Measurements from ENCODE around the gene MTMR1. TPM values are rescaled to one million over a fixed set of nuclear protein-coding genes. Genes with fewer than 3 reads are reported as not detected.

The MTMR1 gene
- total RNA-seq: 24.8 TPM

DNA sequence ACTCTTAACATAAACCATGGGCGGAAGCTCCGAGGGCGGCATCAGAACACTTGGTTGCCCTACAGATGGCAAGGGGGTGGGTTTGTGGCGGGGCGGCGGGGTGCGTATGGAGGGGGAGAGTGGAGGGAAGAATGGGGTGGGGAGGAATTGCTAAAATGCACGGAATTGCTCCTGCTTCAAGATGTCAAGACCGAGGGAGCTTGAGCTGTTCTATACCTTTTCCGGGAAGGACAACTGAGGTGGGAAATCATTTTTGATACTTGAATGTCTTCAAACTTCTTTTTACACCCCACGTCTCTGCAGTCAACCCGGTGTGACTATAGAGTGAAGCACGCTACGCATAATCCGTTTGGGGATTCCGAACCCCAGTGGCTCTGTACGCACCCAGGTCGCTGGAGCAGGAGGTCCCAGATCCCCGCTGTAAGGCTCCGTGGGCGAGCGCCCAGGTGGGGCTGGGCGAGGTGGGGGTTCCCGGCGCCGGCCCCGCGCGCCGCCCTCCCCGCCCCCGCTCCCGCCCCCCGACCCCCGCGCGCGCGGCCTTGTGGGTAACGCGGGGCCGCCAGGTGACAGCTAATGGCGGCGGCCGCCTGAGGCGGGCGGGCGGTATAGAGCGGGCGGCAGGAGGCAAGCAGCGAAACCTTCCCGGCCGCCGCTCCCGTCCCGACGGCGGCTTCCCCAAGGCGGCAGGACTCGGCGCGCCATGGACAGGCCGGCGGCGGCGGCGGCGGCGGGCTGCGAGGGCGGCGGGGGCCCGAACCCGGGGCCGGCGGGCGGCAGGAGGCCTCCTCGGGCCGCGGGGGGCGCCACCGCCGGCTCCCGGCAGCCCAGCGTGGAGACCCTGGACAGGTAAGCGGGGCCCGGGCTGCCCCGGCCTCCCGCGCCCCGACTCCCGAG is at the start of gene MTMR1:
Gene MTMR1, plus strand, starts transcription at position 566 of the 894 bp plus-strand sequence. Its CDS starts 135 bp downstream, at position 701.
- DNase-seq: no peak

DNA sequence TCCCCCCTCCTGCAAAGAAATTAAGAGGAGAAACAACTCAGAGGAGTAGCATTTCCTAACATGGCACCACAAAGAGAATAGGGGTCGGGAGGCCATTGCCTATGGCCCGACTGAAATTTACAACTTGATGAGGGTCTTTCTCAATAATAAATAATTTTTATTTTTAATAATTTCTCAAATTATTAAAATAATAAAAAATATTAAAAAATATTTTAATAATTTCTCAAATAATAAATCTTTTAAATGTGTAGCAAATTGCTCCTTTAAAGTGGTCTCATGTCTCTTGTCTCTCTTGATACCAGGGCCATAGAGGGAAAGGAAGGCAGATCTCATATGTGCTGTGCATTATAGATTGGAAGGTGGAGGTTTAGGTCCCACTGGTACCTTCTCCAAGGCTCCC is 49.2 kb upstream of the MTMR1 start:
- DNase-seq: no peak

DNA sequence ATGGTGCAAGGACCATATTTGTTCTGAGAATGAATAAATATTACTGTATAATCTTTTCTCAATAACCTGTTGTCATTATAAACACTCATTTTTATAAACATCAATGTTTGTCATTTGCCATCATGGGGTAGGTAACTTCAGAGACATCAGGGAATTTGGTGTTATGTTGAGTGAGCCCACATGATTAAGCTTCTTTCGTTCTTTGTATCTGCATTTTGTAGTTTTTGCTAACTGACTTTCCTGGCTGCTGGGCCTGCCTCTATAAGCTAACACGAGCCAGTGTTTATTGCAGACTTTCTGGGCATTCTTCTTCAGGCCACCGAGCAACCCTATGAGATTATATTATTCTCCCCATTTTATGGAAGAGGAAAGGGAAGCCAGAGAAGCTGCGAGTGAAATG is 48.8 kb upstream of the MTMR1 start:
- no peak for DNase-seq

DNA sequence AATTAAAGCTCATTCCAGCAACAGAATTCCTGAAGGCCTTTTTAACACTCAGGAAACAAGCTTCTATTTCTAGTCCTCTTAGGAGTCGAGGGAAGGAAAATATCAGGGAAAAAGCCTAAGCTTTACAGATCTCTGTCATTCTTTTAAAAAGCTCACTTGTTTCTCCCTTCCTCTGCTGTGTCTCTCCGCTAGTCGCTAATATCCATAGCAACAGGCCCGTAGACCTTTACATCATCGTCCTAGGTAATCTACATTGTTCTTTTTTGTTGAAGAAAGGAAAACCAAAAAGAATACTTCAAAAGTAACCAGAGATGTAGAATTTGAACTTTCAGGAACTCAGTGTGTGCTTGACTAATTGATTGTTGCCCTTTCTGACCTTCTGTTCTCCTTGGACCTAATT is 45.9 kb upstream of the MTMR1 start:
- no peak for DNase-seq

DNA sequence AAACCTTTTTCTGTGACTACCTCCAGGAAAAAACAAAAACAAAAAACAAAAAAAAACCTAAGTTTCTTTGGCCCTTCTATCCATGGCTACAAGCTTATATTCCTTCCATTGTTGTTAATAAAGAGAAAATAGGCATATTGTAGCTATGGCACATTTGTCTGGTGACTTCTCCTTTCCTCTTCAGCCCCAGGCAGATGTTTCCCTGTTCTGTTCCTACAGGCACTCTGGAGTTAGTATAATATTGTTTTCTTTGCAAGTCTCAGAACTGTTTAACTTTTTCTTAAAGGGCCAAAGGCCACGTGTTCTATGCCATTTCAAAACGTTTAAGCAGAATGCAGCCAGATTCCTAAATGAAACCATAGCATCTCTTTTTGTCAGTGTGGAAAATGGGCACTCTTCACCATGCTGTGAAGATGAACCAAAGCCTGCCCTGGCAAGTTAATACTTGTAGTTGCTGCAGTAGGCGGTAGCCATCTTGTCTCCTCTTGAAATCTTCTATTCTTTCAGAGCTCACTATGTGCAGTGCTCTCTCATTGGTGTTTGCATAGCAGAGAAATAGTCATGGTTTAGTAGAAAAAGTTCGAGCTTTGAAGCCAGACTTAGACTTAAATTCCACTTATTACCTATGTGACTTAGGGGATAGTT is 44.8 kb upstream of the MTMR1 start:
- no peak for DNase-seq

DNA sequence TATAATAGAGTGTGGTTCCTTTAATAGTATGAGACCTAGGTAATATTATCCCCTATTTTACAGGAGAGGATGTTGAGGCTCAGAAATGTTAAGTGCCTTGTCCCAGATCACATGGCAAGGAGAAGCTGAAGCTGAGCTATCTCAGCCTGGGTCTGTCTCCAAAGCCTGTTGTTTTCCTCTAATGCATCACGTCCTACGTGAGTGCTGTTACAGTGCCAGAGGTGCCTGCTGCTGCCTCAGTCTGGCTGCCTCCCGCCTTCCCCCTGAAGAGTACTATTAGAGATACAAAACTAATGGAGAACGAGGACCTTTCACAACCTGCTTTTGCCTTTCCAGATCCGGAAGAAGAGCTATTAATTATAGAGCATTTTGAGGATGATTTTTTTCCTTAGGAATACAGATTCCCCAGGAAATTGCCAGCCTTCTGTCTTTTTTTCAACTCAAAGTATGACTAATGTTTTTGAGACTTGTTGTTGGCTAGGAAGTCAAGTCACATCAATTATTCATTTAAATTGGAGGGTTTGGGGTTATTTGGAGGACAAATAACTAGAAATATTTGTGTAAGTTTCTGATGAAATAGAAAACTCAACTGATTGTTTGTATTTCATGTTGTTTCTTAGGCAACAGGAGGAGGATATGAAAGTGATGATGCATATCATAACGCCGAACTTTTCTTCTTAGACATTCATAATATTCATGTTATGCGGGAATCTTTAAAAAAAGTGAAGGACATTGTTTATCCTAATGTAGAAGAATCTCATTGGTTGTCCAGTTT is 43.9 kb upstream of the MTMR1 start:
- no peak for DNase-seq

DNA sequence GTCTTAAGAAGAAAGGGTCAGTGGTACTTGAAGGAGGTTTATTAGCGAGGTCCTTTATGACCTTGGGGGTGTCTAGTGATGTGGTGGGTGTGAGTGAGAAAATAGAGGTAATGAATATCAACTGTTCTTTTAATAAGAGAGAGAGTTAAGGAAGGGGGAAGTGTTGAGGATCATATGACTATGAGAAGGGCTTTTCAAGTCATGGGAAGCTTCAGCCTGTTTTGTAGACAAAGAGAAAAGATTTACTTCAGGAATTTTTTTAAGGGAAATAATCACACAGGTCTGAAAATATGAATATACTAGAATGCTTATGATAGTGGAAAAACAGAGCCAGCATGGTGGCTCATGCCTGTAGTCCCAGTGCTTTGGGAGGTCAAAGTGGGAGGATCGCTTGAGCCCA is 41.3 kb upstream of the MTMR1 start:
- no peak for DNase-seq

DNA sequence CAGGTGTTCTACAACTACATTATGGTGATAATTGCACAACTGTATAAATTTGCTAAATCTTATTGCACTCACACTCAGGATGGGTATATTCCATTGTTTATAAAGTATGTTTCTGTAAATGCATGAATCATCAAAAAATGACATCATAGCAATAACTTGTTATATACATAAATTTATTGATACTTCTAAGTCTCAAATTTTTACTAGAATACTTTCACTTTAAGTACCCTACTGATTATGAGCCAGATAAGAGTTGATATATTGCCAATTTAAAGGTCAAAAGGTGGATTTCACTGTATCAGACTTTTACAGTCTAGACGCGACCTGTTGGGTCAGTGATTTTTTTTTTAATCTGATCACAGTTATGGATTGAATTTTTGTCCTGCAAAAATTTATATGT is 37.4 kb upstream of the MTMR1 start:
- DNase-seq: no peak

DNA sequence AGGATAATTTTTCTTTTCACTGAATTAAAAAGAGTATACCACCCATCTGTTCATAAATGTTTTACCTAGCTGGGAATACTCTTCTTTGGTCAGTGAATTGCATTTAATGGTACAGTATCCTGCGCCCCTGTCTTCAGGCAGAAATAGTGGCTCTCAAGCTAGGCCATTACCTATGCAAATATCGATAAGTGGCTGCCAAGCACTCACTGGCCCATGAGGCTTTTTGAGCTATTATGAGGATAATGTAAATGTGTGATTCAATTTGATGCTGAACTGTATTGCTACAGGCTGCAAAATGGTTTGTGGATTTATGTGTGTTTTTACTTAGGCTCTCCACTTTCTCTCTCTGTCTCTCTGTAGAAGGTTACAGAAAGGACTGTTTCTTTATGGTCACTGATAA is 30.1 kb upstream of the MTMR1 start:
- no peak for DNase-seq

DNA sequence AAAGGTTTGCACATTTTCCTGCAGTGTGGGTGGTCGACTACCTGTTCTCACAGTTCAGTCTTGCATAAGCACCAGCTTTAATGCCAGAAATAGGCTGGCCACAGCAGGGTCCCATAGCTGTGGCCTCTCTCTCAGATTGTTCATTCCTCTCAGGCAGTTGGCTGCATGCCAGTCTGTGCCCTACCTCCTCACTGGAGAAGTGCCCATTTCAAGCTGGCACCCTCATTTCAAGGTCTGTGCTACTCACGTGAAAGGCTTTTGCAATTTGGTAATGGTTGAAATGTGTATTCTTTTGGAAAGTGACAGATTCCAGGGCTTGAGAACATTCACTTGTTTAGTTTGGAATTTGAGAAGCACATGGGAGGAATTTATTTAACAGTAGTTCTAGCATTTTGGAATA is 28.9 kb upstream of the MTMR1 start:
- DNase-seq: no peak

DNA sequence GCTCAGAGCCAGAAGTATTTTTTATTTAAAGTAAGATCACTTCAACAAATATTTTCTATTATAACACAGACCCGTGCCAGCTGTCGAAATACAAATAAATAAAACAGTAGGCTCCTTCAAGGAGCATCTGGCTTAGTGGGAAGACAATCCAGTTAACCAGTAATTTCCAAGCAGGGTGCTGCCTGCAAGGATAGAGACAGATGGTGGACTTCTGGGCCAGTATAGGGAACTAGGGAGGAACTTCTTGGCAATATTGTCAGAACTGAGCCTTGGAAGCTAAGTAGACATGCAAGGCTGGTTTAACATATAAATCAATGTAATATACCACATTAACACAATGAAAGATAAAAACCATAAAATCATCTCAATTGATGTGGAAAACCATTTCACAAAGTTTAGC is 17.0 kb upstream of the MTMR1 start:
- no peak for DNase-seq

DNA sequence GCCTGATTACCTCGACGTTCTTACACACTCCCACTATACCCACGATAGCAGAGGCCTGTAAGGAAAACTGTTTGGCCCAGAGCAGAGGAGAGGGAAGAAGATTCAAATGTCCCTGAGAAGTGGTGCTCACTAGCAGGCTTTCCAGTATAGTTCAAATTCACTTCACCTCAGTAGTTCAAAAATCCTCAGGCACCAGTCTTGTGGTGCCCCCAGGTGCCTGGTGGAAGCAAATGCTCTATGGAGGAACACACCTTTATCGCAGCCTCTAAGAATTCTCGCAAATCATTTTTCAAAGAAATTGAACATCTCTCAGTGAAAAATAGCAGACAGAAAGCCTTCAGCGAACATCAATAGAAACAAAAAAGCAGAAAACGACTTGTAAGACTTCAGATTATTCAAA is 12.2 kb upstream of the MTMR1 start:
- DNase-seq: no peak

DNA sequence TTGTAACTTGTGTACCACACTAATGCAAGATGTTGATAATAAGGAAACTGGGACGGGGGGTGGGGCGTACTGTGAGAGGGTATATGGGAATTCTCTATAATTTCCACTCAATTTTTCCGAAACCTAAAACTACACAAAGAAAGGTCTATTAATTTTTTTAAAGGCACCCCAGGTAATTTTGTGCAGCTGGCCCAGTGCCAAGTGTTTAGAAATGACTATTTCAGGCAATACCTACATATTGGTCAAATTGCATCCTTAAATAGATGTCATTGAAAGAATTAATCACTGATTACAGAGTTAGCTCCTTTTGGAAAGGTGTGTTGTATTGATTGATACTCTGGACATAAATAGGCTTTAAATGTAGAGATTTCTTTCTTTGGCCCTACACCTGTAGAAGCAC is 10.1 kb upstream of the MTMR1 start:
- DNase-seq: no peak

DNA sequence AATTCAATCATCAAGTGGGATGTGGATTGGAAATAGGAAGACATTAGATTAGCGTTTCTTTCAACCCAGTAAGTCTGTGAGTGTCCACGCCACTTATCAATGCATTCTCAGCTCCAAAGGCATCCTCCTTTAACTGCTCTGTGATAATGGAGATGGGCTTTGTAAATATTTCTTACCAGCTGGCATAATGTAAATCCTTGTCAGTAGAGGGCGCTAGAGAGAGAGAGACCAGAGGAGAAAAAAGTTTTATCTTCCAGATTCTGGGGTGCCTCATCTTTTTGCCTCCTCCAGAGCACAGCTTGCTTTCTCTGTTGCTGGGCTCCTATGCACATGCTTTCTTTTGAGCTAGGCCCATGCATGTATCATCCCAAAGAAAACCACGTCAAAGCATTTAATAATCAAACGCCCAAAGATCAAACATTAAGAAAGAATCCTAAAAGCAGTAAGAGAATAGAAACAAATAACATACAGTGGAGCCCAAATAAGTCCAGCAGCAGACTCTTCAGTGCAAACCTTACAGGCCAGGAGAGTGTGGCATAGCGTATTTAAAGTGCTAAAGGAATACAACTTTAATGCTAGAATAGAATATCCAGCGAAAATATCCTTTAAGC is 9.6 kb upstream of the MTMR1 start:
- DNase-seq: no peak

DNA sequence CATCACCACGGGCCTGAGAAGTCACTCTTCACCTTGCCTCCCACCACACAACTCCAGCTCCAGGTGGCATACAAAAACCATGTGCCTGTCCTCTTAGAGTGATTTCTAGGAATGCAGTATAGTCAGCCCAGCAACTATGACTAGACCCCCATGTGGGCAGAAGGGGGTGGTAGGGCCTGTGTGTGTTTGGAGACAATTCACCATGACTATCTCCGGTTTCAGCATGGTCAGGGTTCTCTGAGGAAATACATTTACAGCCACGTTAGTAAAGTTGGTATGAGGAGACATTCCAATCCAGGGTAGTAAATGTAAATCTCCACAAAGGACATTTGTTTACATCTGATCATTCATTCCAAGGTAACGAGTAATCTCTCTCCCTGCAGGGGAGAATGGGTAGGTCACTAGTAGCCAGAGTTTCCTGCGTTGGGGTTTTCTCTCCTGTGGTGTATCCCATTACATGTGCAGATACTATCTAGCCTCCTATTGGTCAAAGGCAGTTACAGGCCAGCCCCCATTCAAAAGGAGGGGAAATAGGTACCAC is 4.2 kb upstream of the MTMR1 start:
- no peak for DNase-seq

DNA sequence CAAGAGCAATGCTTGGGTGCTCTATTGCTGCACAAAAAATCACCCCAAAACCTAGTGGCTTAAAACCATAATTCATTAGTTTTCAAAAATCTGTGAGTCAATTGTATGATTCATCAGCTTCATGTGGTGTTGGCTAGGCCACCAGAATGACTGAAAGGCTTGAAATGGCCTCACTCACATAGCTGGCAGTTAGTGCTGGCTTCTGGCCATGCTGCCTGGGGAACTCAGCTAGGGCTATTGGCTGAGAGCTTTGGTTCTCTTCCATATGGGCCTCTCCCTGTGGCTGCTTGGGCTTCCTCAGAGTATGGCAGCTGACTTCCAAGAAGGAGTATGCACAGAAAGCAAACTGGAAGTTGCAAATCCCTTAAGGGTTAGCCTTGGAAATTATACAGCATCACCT is 3.1 kb upstream of the MTMR1 start:
- no peak for DNase-seq

DNA sequence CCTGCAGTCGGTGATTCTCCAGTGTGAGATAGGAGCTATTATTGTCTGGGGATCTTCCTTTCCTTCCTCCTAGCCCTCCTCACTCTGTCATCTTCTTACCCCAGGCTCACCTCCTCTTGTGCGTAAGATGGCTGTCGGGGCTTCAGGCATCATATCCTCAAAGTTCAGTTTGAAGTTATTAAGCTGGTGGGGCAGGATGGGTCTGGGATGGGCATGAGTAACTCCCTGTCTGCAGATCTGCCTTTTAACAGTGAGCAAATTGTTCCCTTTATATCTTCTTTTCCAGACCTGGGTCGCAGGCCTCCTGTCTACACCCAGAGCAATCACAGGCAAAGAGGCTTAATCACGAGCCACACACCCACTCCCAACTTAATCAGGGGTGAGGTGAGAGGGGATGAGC is 900 bp upstream of the MTMR1 start:
- DNase-seq: no peak

DNA sequence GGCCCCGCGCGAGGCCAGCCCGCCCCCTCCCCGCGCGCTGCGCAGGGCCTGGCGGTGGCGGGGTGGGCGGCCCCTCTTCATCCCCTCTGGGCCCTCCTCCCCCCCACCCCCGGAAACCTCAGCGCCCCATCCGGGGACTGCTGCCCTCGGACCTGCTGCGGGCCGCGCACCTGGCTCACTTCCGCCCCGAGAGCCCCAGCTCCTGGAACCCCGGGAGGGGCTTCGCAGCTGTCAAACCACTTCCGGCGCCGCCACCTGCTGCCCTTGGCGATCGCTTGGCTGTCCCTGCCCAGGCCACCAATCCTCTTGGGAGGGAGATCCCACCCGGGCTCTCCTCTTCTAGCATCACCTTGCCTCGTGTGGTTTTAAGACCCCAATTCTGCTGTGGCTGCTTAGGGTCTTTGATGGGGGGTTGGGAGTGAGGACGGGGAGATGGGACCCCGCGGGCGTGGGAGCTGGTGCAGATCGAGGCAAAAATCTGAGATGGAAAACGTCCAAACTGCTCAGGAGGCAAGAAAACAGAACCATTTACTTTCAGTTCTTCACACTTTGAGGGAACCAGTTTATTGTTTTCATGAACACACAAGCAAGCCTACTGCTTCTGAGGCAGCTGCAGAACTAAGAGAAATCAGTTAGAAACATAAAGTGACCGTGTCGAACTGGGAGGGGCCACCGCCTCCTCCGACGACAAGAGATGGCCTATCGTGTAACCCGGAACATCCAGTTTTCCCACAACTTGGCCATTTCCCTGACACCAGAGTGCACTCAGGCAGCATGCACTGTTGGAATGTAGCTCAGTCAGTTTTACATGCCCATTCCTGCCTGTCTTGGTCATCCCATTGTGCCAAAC is 754 bp downstream of the MTMR1 start:
- peak; percentile 33 for DNase-seq

DNA sequence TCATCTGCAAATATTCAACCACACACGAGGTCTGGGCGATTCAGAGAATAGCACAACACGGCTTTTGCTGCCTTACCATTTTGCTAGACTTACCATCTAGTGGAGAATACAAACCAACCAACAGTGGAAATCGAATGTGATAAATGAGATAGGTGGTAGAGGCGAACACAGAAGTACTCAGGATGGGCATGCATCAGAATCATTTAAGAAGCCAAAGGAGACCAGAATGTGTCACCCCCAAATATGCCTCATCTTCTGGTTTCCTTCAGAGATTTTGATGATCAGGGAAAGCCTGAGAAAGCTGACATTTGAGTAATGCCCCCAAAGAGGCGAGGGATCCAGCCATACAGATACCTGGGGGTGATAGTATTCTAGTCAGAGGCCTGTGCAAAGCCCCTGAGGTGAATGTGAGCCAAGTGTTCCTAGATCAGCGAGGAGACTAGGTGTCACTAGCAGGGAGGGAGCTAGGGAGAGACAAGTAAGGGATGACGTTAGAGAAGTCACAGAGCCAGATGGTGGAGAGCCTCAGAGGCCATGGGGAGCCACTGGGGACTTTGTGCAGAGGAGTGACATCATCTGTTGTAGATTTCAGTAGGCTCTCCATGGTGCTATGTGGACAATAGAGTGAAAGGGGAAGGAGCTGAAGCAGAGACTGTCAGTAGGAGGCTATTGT is 1.7 kb downstream of the MTMR1 start:
- no peak for DNase-seq

DNA sequence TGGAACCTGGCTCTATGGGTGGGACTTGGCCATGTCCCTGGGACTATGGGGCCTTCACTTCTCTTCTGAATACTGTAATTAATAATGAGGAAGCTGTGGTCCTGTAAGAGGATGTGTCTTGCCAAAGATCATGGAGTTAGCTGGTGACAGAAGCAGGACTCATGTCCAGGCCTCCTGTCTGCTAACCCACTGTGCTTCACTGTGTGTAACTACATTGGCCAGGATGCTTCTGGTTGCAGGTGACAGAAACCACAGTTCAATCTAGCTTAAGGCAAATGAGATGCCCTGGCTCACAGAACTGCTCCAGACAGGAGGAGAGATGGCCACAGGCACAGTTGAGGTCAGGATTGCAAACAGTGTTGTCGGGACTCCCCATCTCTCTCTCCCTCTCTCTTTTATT is 3.1 kb downstream of the MTMR1 start:
- no peak for DNase-seq

DNA sequence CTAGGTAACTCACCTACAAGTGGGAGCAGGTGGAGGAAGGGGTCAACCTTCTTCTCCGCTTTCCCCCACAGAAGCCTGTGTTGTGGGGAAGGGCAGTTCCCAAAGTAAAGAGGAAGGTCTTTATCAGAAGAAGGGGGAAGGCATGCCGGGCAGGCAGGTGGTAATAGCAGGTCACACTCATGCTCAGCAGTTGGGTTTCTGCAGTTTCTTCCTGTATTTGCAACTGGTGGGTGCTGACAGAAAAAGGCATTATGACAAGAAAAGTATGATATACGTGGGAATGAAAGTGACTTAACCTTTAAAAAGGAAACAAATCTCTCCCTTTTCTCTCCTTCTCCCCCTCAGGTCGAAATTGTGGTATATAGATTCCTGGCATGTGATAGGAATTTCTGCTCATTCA is 3.7 kb downstream of the MTMR1 start:
- DNase-seq: no peak
